Stomach (tissue), 9 donors: ENCODE data around the gene DIRAS3. TPM values are rescaled to one million over a fixed set of nuclear protein-coding genes. Genes with fewer than 3 reads are reported as not detected.

Experiments
- DNase-seq, 2 donors: peaks; one replicate each; pipeline versions ENCODE4 v3.0.0 to v3.0.0-alpha.2; 2013 to 2019
- H3K27ac ChIP-seq, 5 donors: fragments of 200-600 bp in 4 of 5; sonication (generic) in 4 of 5; one replicate each; pipeline ENCODE4 v1.5.1; 2013 to 2019; ENCODE audit warnings: mild to moderate bottlenecking in 1 of 5, moderate library complexity in 1 of 5
- H3K27me3 ChIP-seq, 3 donors: fragments of 200-600 bp; sonication (generic); one replicate each; pipeline ENCODE4 v1.5.1; 2017 to 2019; ENCODE audit warnings: mixed run types in 1 of 3
- H3K36me3 ChIP-seq, 4 donors: fragments of 200-600 bp; sonication (generic); 1 replicate in 3 of 4; 2 replicates in 1 of 4; pipeline ENCODE4 v1.5.1; 2016 to 2019
- H3K4me1 ChIP-seq, 4 donors: fragments of 200-600 bp; sonication (generic); one replicate each; pipeline ENCODE4 v1.5.1; 2016 to 2019
- H3K4me3 ChIP-seq, 4 donors: fragments of 200-600 bp; sonication (generic) in 3 of 4; one replicate each; pipeline ENCODE4 v1.5.1; 2016 to 2019; ENCODE audit warnings: mild to moderate bottlenecking in 1 of 4
- H3K9me3 ChIP-seq, 4 donors: fragments of 200-600 bp; sonication (generic); one replicate each; pipeline ENCODE4 v1.5.1; 2016 to 2019
- CTCF ChIP-seq, 7 experiments: fragments of 450-650 bp in 4 of 7; fragments of 200-600 bp in 3 of 7; sonication (generic) in 3 of 7; IDR thresholded peaks; one replicate each; pipeline ENCODE4 v1.5.1; 2016 to 2019; ENCODE audit warnings: antibody characterized with exemption in 7 of 7, control low read depth in 2 of 7, mild to moderate bottlenecking in 1 of 7
- EP300 ChIP-seq: sonication (generic); formaldehyde crosslinking; IDR thresholded peaks from one replicate; pipeline ENCODE4 v1.6.1; 2017; ENCODE audit warnings: antibody characterized with exemption
- POLR2A ChIP-seq, 4 donors: fragments of 450-650 bp; IDR thresholded peaks; one replicate each; pipeline ENCODE4 v1.6.1; 2016; ENCODE audit warnings: antibody characterized with exemption in 4 of 4, control low read depth in 2 of 4, mild to moderate bottlenecking in 1 of 4, moderate library complexity in 1 of 4
- POLR2AphosphoS5 ChIP-seq, 3 donors: sonication (generic); formaldehyde crosslinking; IDR thresholded peaks; one replicate each; pipeline ENCODE4 v1.6.1; 2016; ENCODE audit warnings: antibody characterized with exemption in 3 of 3
- WGBS, 5 donors: extraction: QIAGEN DNeasy Blood & Tissue Kit in 3 of 5; methylation state at CpG; one replicate each; pipeline versions ENCODE4 v1.1.5 to v1.1.7; 2013 to 2018; 5-methylcytosine and 5-hydroxymethylcytosine counted together
- intact Hi-C: fragments of 100-400 bp; cut with DNase I; formaldehyde crosslinking; loops from one replicate; pipeline ENCODE4 v1.15.1; 2023; ENCODE audit warnings: low total_unique reads
- polyA plus RNA-seq, 3 donors: library from polyadenylated mRNA; stranded (reverse); fragments of 200-250 nt; gene quantifications; one replicate each; pipeline ENCODE4 v1.2.3, GENCODE V29; 2013
- total RNA-seq, 5 donors: library from RNA; depleted of rRNA; stranded (reverse); fragments of >200 nt; gene quantifications; one replicate each; pipeline versions ENCODE4 v1.1.0 to v1.2.3, GENCODE V29; 2014 to 2016
- donor health status: healthy with polysubstance abuse.
- donor health status: Bipolar disorder and iron deficiency.
- donor health status: healthy.

DIRAS3 gene
- total and polyA plus RNA-seq, 8 donors: 2.5 to 7.6 (median 5.5) TPM; not detected in 2

GRCh38 chr1:68024635-68025338, 25.6 kb downstream of the DIRAS3 start:
- Histone ChIP-seq H3K27ac (no peak overlapping the region), H3K9me3 (no peaks in the 10 kb centered on the region), H3K4me1 (no peaks in the 10 kb centered on the region), H3K27me3 (no peaks in the 10 kb centered on the region), H3K4me3 (no peak overlapping the region), H3K36me3 (no peaks in the 10 kb centered on the region)
- no peak for TF ChIP-seq EP300
- no peak for TF ChIP-seq CTCF (IDR thresholded peaks at IDR 0.05)
- no peak for TF ChIP-seq POLR2A (IDR thresholded peaks at IDR 0.05)
- no peak for TF ChIP-seq POLR2AphosphoS5 (IDR thresholded peaks at IDR 0.05)
- DNase-seq: no peak
- WGBS, 5 donors: 74 to 86% (median 82%) methylated on average over 2 of the region's 2 CpGs
- intact Hi-C loops: no loop called here

GRCh38 chr1:68016381-68016780, 34.0 kb downstream of the DIRAS3 start:
- no peaks in the 10 kb centered on the region for H3K36me3 ChIP-seq
- 46 to 67% (median 54%) methylated on average over 2 of the region's 2 CpGs for WGBS, 5 donors
- intact Hi-C loops: no loop called here
- no peaks in the 10 kb centered on the region for H3K4me1 ChIP-seq
- H3K9me3 ChIP-seq: no peaks in the 10 kb centered on the region
- H3K27ac ChIP-seq: no peak overlapping the region
- H3K4me3 ChIP-seq: no peak overlapping the region
- no peak for DNase-seq
- H3K27me3 ChIP-seq: no peaks in the 10 kb centered on the region
- TF ChIP-seq POLR2AphosphoS5 (IDR thresholded peaks at IDR 0.05): no peak
- no peak for TF ChIP-seq POLR2A (IDR thresholded peaks at IDR 0.05)
- no peak for TF ChIP-seq EP300
- TF ChIP-seq CTCF (IDR thresholded peaks at IDR 0.05): no peak

GRCh38 chr1:68015971-68016370, 34.5 kb downstream of the DIRAS3 start:
- Histone ChIP-seq H3K9me3 (no peaks in the 10 kb centered on the region), H3K27ac (no peak overlapping the region), H3K4me1 (no peaks in the 10 kb centered on the region), H3K27me3 (no peaks in the 10 kb centered on the region), H3K4me3 (no peak overlapping the region), H3K36me3 (no peaks in the 10 kb centered on the region)
- intact Hi-C loops: no loop called here
- DNase-seq: no peak
- 80 to 93% (median 90%) methylated on average over 3 of the region's 3 CpGs for WGBS, 5 donors
- TF ChIP-seq POLR2AphosphoS5 (IDR thresholded peaks at IDR 0.05) (no peak), POLR2A (IDR thresholded peaks at IDR 0.05) (no peak), CTCF (IDR thresholded peaks at IDR 0.05) (no peak), EP300 (no peak)

- Histone ChIP-seq H3K36me3 (no peaks in the 10 kb centered on the region), H3K9me3 (no peaks in the 10 kb centered on the region), H3K27me3 (no peaks in the 10 kb centered on the region), H3K4me3 (no peak overlapping the region), H3K4me1 (no peaks in the 10 kb centered on the region), H3K27ac (no peak overlapping the region)
- WGBS, 5 donors: 61 to 83% (median 73%) methylated on average over 2 of the region's 2 CpGs
- DNase-seq: no peak
- intact Hi-C loops: no loop called here
- TF ChIP-seq POLR2A (IDR thresholded peaks at IDR 0.05) (no peak), CTCF (IDR thresholded peaks at IDR 0.05) (no peak), POLR2AphosphoS5 (IDR thresholded peaks at IDR 0.05) (no peak), EP300 (no peak)
These were observed 35.1 kb downstream of the DIRAS3 start for GRCh38 chr1:68015369-68015768.
